GM21390 (cell line): ENCODE results near the gene ZFYVE1.
"Not testable (repeated sequence)": the region's sequence is repeated elsewhere in the genome, so short reads cannot be mapped to it uniquely, and the experiment has no call there.

ENCODE experiments used
- ATAC-seq: cut with Tn5 transposase; IDR thresholded peaks from one replicate; pipeline ENCODE4 v1.9.1; 2021; ENCODE audit not compliant: unreplicated experiment

Gene ZFYVE1, protein sequence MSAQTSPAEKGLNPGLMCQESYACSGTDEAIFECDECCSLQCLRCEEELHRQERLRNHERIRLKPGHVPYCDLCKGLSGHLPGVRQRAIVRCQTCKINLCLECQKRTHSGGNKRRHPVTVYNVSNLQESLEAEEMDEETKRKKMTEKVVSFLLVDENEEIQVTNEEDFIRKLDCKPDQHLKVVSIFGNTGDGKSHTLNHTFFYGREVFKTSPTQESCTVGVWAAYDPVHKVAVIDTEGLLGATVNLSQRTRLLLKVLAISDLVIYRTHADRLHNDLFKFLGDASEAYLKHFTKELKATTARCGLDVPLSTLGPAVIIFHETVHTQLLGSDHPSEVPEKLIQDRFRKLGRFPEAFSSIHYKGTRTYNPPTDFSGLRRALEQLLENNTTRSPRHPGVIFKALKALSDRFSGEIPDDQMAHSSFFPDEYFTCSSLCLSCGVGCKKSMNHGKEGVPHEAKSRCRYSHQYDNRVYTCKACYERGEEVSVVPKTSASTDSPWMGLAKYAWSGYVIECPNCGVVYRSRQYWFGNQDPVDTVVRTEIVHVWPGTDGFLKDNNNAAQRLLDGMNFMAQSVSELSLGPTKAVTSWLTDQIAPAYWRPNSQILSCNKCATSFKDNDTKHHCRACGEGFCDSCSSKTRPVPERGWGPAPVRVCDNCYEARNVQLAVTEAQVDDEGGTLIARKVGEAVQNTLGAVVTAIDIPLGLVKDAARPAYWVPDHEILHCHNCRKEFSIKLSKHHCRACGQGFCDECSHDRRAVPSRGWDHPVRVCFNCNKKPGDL

DNA sequence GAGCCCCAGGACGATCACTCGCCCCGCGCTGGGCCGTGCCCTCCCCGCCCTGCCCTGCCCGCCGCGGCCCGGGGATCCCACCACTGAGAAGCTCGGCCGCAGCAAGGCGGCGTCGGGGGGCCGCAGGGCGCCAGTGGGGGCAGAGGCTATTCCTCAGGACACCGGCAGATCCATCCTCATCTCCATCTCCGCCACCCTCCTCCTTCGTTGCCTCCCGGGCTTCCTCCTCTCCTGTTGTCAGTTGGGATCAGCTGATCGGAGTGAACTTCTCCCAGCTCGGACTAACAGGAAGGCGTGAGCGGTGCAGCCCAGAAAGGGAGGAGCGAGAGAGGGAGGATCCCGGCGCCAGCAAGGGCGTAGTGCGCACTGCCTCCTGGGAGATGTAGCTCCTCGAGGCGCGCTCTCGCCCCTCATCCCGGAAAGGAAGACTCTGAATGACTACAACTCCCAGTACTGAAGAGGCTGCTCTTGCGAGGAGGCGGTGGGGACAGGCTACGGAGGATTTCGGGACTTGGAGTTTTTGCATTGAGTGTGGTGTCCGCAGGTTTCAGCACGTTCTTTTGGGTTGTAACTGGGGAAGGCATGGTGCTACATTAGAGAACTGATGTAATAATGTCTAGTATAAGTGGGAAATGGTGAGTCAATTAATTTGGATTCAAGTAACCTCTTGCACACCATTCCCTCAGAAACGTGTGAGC is at the start of gene ZFYVE1:
ZFYVE1 (minus strand) TSS at position 262 of the 698 bp plus-strand sequence. CDS start 2,598 bp downstream, outside the sequence.
- peak; percentile 98 for ATAC-seq

GRCh38 chr14:73069585-73069984 is 42.7 kb upstream of the ZFYVE1 start:
- no peak for ATAC-seq

- peak; percentile 16 for ATAC-seq
These were observed 32.2 kb upstream of the ZFYVE1 start for GRCh38 chr14:73058922-73059673.

GRCh38 chr14:73058224-73058921 is 31.5 kb upstream of the ZFYVE1 start, which contains the start of gene RBM25:
TSS of gene RBM25 (plus strand) at chr14:73058534. CDS start at chr14:73071642, 13,108 bp downstream.
- peak; percentile 93 for ATAC-seq

GRCh38 chr14:73057944-73058223 is 31.0 kb upstream of the ZFYVE1 start:
- no peak for ATAC-seq

DNA sequence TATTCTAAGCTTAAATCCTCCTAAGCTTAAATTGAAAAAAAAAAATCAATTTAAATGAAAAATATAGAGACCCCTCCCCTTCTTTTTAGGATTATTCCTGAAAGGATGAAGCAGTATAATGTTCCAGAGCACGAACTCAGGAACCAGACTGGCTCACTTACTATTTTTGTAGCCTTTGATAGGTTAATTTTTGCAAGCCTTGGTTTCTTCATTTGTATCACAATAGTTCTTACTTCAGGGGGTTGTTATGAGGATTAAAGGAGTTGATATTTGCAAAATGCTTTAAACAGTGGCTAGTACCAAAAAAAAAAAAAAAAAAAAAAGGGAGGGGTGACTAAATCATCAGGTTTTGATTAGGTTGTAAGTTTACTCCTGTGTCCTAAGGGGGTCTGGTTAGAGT is 28.3 kb upstream of the ZFYVE1 start:
- no peak for ATAC-seq

- ATAC-seq, result no peak
These were observed 22.5 kb upstream of the ZFYVE1 start for GRCh38 chr14:73049428-73049827.

DNA sequence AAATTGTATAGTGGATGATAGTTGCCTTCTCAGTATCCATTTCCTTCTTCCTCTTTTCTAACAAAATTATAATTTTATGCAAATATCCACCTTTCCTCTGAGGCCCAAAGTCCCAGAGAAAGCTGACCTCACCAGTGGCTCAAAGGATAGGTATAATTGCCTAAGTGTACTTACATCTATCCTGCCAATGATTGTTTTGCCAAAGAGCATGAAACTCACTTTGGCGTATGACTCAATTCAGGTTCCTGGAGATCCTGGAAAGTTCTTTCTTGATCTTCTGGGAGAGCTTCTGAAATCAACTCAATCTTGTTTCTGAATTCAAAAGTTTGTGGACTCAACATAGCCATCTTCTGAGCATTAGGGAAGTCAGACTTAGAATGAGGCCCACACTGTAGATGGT is 20.9 kb upstream of the ZFYVE1 start:
- ATAC-seq, result no peak

DNA sequence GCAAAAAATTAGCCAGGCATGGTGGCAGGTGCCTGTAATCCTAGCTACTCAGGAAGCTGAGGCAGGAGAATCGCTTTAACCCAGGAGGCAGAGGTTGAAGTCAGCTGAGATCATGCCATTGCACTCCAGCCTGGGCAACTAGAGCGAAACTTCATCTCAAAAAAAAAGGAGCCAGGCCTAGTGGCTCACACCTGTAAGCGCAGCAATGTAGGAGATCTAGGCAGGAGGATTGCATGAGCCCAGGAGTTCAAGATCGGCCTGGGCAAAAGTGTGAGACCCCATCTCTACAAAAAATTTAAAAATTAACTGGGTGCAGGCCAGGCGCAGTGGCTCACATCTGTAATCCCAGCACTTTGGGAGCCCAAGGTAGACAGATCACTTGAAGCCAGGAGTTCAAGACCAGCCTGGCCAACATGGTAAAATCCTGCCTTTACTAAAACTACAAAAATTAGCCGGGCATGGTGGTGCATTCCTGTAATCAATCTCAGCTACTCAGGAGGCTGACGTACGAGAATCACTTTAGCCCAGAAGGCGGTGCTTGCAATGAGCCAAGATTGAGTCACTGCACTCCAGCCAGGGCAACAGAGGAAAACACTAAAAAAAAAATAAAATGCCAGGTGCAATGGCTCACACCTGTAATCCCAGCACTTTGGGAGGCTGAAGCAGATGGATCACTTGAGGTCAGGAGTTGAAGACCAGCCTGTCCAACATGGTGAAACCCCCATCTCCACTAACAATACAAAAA is 10.0 kb upstream of the ZFYVE1 start:
- not testable (repeated sequence) for ATAC-seq

- no peak for ATAC-seq
These were observed 1.1 kb upstream of the ZFYVE1 start for GRCh38 chr14:73027984-73028383.

DNA sequence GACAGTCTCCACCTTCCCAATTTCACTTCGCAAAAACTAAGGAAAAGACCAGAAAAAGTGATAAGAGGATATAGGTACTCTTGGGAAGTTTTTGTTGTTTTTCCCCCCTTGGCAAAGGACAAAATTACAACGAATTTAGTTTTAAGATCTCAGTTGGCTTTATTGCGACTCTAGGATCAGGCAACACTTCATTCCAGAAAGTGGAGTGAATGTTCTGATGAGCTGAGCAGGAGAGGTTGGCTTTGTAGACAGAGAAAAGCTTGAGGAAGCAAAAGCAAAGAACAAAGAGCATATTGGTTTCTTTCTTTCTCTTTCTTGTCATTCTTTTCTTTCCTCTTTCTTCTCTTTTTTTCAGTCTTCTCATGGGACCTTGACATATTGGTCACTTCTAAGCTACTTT is 640 bp upstream of the ZFYVE1 start:
- ATAC-seq, result no peak

DNA sequence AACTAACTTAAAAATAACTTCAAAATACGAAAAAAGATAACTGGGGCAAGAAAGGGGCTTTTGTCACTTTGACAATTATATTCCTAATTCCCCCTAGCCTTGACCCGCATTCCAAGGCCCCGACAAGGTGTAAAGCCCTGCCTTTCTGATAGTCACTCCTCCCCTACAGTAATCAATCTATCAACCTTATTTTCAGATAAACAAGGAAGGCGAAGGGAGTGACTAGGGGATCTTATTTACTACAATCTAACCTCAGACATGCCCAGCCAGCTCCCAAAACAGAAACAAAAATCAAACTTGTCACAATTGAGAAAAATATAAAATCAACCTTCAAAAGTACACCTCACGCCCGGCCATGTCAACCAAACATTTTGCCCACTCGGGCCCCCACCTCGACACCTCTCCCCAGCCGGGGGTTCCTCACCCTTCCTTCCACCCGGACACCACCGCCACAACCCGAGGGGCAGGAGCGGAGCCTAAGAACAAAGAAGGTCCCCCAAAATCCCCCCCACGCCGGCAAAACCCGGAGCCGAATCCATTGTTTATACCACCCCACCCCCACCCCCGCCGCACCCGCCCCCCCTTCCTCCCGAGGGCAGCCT is 562 bp downstream of the ZFYVE1 start:
- no peak for ATAC-seq

- ATAC-seq, result no peak
These were observed 1.4 kb downstream of the ZFYVE1 start for GRCh38 chr14:73025544-73025943.

- no peak for ATAC-seq
These were observed 4.9 kb downstream of the ZFYVE1 start for GRCh38 chr14:73022051-73022450.

DNA sequence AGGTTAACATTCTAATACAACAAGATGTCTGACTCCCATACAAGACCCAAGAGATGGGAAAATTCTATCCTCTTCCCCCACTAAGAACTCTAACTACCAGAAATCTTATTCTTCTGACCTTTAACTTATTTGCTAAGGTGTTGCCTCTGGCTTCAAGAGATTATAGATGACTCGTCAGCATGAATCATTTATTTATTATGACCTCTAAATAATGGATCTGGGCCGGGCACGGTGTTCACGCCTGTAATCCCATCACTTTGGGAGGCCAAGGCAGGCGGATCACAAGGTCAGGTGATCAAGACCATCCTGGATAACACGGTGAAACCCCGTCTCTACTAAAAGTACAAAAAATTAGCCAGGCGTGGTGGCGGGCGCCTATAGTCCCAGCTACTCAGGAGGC is 10.9 kb downstream of the ZFYVE1 start:
- not testable (repeated sequence) for ATAC-seq

GRCh38 chr14:73015552-73015951 is 11.4 kb downstream of the ZFYVE1 start:
- ATAC-seq, result not testable (repeated sequence)

- peak; percentile 82 for ATAC-seq
These were observed 12.8 kb downstream of the ZFYVE1 start for GRCh38 chr14:73014105-73014504.

DNA sequence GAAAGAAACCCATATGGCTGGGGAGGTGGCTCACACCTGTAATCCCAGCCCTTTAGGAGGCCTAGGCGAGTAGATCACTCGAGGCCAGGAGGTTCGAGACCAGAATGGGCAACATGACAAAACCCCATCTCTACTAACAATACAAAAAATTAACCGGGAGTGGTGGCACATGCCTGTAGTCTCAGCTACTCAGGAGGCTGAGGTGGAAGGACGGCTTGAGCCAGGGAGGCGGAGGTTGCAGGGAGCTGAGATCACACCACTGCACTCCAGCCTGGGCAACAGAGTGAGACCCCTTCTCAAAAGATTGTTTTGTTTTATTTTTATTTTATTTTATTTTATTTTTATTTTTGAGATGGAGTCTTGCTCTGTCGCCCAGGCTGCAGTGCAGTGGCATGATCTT is 15.7 kb downstream of the ZFYVE1 start:
- not testable (repeated sequence) for ATAC-seq

DNA sequence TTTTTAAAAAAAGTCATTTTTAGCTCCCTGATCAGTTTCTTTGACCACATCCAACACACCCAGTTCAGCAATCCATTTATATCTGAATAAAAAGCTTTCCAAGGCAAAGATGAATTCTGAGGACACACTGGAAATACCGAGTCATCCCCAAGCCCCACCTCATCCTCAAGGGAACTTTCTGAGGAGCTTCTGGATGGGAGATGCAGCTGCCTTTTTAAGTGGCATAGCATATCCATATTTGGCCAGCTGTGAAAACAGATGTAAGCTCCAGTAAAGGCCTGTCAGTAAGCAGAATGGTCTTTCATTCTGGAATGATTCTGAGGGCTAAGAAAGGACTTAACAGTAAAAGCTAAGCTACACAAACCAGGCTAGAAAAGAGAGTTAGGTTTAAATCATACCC is 18.4 kb downstream of the ZFYVE1 start:
- ATAC-seq, result no peak
